Neural cell (in vitro differentiated cells): ENCODE measurements around the gene FBXW8. TPM values are rescaled to one million over a fixed set of nuclear protein-coding genes. Genes with fewer than 3 reads are reported as not detected.

ENCODE experiments used
- H2AFZ ChIP-seq: fragments of 200-600, 300-800 bp; sonication (generic), shearing (Covaris generic); 2 replicates; pipeline ENCODE4 v1.6.0; 2014; ENCODE audit warnings: low read depth, mild to moderate bottlenecking, antibody characterized with exemption, low read length, moderate library complexity
- H3F3A ChIP-seq: fragments of 200-600 bp; shearing (Covaris generic); 2 replicates; pipeline ENCODE4 v1.6.1; 2016; ENCODE audit warnings: mild to moderate bottlenecking, moderate library complexity, mixed read lengths, antibody characterized with exemption, low read length; ENCODE audit not compliant: insufficient read depth, poor library complexity, severe bottlenecking
- H3K27ac ChIP-seq: fragments of 200-600, 300-800 bp; sonication (generic), shearing (Covaris generic); 2 replicates; pipeline ENCODE4 v1.5.1; 2014; ENCODE audit warnings: mild to moderate bottlenecking, low read length, moderate library complexity
- H3K27me3 ChIP-seq: fragments of 300-800, 200-600 bp; sonication (generic), shearing (Covaris generic); 2 replicates; pipeline ENCODE4 v1.6.0; 2014; ENCODE audit warnings: mild to moderate bottlenecking, low read depth, low read length, moderate library complexity; ENCODE audit not compliant: insufficient read depth
- H3K36me3 ChIP-seq: fragments of 300-800, 200-600 bp; sonication (generic), shearing (Covaris generic); 2 replicates; pipeline ENCODE4 v1.5.1; 2014; ENCODE audit warnings: mild to moderate bottlenecking, antibody characterized with exemption, low read length, moderate library complexity; ENCODE audit not compliant: insufficient read depth
- H3K4me2 ChIP-seq: fragments of 300-800, 200-600 bp; sonication (generic), shearing (Covaris generic); 2 replicates; pipeline ENCODE4 v1.6.0; 2014; ENCODE audit warnings: mild to moderate bottlenecking, low read length
- H3K4me3 ChIP-seq: fragments of 300-800, 200-600 bp; sonication (generic), shearing (Covaris generic); 2 replicates; pipeline ENCODE4 v1.5.1; 2014; ENCODE audit warnings: mild to moderate bottlenecking, low read length, moderate library complexity
- H3K79me2 ChIP-seq: fragments of 200-600 bp; shearing (Covaris generic); replicated peaks from 2 replicates; pipeline ENCODE4 v1.6.0; 2014; ENCODE audit warnings: mild to moderate bottlenecking, low read length, moderate library complexity; ENCODE audit not compliant: insufficient read depth
- H3K9ac ChIP-seq: fragments of 300-800, 200-600 bp; sonication (generic), shearing (Covaris generic); 2 replicates; pipeline ENCODE4 v1.6.1; 2016; ENCODE audit warnings: mild to moderate bottlenecking, low read length, mixed read lengths
- H3K9me2 ChIP-seq: fragments of 200-600 bp; shearing (Covaris generic); 2 replicates; pipeline ENCODE4 v1.6.1; 2016; ENCODE audit warnings: mild to moderate bottlenecking, low read length, mixed read lengths; ENCODE audit not compliant: insufficient read depth
- H3K9me3 ChIP-seq: fragments of 200-600, 300-800 bp; sonication (generic), shearing (Covaris generic); 2 replicates; pipeline ENCODE4 v1.6.1; 2016; ENCODE audit warnings: mild to moderate bottlenecking, mixed run types, low read length, moderate library complexity, mixed read lengths
- H4K20me1 ChIP-seq: fragments of 200-600 bp; shearing (Covaris generic); 2 replicates; pipeline ENCODE4 v1.6.1; 2016; ENCODE audit warnings: mild to moderate bottlenecking, mixed run types; ENCODE audit not compliant: insufficient read depth
- EP300 ChIP-seq: fragments of 450-650 bp; conservative IDR thresholded peaks from 2 replicates; pipeline ENCODE4 v1.6.1; 2014; ENCODE audit warnings: antibody characterized with exemption, mild to moderate bottlenecking, moderate library complexity; ENCODE audit not compliant: poor library complexity, severe bottlenecking
- EZH2 ChIP-seq: fragments of 200-600, 300-800 bp; shearing (Covaris generic), sonication (generic); IDR thresholded peaks from 2 replicates; pipeline ENCODE4 v1.6.1; 2014; ENCODE audit warnings: antibody characterized with exemption, low read length, borderline replicate concordance, mild to moderate bottlenecking; ENCODE audit not compliant: insufficient read depth, poor library complexity, severe bottlenecking
- MXI1 ChIP-seq: fragments of 450-650 bp; conservative IDR thresholded peaks from 2 replicates; pipeline ENCODE4 v1.6.1; 2014; ENCODE audit warnings: antibody characterized with exemption, mild to moderate bottlenecking; ENCODE audit not compliant: poor library complexity, severe bottlenecking
- POLR2AphosphoS5 ChIP-seq: IDR thresholded peaks from 2 replicates; pipeline ENCODE4 v1.6.1; 2012
- RAD21 ChIP-seq: fragments of 450-650 bp; conservative IDR thresholded peaks from 2 replicates; pipeline ENCODE4 v1.6.1; 2014; ENCODE audit warnings: antibody characterized with exemption, mild to moderate bottlenecking, moderate library complexity
- SMC3 ChIP-seq: fragments of 450-650 bp; conservative IDR thresholded peaks from 2 replicates; pipeline ENCODE4 v1.6.1; 2014; ENCODE audit warnings: antibody characterized with exemption, mild to moderate bottlenecking, moderate library complexity; ENCODE audit not compliant: poor library complexity
- TAF1 ChIP-seq: IDR thresholded peaks from 2 replicates; pipeline ENCODE4 v1.6.1; 2012; ENCODE audit warnings: low read depth
- polyA minus RNA-seq: library from RNA; depleted of rRNA, polyadenylated mRNA; stranded (reverse); fragments of >200 nt; gene quantifications from 2 replicates; pipeline ENCODE4 v1.2.3, GENCODE V29; 2014
- polyA plus RNA-seq: library from polyadenylated mRNA; depleted of rRNA; stranded (reverse); fragments of >200 nt; gene quantifications from 2 replicates; pipeline ENCODE4 v1.2.3, GENCODE V29; 2014
- TF ChIP-seq, protein P1 (sequence below): fragments of 450-650 bp; IDR thresholded peaks from 2 replicates; pipeline ENCODE4 v1.5.1; 2014; ENCODE audit warnings: antibody characterized with exemption, mild to moderate bottlenecking, moderate library complexity; ENCODE audit not compliant: poor library complexity, severe bottlenecking
- TF ChIP-seq, protein P2 (sequence below): IDR thresholded peaks from 2 replicates; pipeline ENCODE4 v1.6.1; 2012; ENCODE audit warnings: borderline replicate concordance

Gene FBXW8, protein sequence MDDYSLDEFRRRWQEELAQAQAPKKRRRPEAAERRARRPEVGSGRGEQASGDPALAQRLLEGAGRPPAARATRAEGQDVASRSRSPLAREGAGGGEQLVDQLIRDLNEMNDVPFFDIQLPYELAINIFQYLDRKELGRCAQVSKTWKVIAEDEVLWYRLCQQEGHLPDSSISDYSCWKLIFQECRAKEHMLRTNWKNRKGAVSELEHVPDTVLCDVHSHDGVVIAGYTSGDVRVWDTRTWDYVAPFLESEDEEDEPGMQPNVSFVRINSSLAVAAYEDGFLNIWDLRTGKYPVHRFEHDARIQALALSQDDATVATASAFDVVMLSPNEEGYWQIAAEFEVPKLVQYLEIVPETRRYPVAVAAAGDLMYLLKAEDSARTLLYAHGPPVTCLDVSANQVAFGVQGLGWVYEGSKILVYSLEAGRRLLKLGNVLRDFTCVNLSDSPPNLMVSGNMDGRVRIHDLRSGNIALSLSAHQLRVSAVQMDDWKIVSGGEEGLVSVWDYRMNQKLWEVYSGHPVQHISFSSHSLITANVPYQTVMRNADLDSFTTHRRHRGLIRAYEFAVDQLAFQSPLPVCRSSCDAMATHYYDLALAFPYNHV
- polyA plus RNA-seq (4.9 and 5.6 TPM in 2 replicates), polyA minus RNA-seq (13.3 and 15.3 TPM in 2 replicates)

DNA sequence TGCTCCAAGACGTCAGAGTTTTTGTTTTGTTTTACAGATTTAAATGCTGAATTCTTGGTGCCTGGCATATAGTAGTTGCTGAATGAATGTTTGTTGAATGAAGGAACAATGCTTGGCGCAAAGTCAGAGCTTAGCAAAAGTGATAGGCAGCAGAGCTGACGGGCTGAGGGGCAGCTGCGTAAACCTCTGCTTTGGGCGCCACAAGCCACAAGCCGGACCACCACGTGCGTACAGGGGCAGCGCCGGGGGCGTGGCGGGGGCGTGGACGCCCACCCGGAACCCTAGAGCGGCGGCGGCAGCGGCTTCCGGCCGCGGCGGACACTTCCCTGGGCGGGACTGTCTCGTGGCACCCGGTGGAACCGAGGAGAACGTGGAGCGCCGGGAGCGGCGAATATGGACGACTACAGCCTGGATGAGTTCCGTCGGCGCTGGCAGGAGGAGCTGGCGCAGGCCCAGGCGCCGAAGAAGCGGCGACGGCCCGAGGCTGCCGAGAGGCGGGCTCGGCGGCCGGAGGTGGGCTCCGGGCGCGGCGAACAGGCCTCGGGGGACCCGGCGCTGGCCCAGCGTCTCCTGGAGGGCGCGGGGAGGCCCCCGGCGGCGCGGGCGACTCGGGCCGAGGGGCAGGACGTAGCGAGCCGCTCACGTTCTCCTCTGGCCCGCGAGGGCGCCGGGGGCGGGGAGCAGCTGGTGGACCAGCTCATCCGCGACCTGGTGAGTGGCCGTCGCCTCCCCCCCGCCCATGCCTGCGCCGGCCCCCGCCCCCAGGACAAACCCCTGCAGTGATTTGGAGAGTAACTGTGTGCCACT lies at the start of gene FBXW8:
Gene FBXW8 (plus strand): TSS at position 306 of the 807 bp plus-strand sequence. CDS start 88 bp downstream, at position 394.
- Histone ChIP-seq H3K27ac (peak within 1 kb of the TSS; percentile 8), H3F3A (peaks cover 3% of the 10 kb centered on the region), H3K36me3 (no peaks in the 10 kb centered on the region), H3K27me3 (no peaks in the 10 kb centered on the region), H3K4me2 (peak within 1 kb of the TSS; percentile 85), H2AFZ (peak within 1 kb of the TSS; percentile 56), H4K20me1 (no peaks in the 10 kb centered on the region), H3K9me3 (no peaks in the 10 kb centered on the region), H3K4me3 (peak within 1 kb of the TSS; percentile 90), H3K9me2 (no peaks in the 10 kb centered on the region), H3K9ac (peak within 1 kb of the TSS; percentile 67), H3K79me2 (peaks cover 6% of the 10 kb centered on the region)
- TF ChIP-seq SMC3 (peak; percentile 49), RAD21 (peak; percentile 35), EP300 (peak; percentile 28), EZH2 (no peak), TAF1 (no peak), POLR2AphosphoS5 (peak; percentile 63), MXI1 (peak; percentile 97)
- TF ChIP-seq, protein P1, sequence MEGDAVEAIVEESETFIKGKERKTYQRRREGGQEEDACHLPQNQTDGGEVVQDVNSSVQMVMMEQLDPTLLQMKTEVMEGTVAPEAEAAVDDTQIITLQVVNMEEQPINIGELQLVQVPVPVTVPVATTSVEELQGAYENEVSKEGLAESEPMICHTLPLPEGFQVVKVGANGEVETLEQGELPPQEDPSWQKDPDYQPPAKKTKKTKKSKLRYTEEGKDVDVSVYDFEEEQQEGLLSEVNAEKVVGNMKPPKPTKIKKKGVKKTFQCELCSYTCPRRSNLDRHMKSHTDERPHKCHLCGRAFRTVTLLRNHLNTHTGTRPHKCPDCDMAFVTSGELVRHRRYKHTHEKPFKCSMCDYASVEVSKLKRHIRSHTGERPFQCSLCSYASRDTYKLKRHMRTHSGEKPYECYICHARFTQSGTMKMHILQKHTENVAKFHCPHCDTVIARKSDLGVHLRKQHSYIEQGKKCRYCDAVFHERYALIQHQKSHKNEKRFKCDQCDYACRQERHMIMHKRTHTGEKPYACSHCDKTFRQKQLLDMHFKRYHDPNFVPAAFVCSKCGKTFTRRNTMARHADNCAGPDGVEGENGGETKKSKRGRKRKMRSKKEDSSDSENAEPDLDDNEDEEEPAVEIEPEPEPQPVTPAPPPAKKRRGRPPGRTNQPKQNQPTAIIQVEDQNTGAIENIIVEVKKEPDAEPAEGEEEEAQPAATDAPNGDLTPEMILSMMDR: no peak
- TF ChIP-seq, protein P2, sequence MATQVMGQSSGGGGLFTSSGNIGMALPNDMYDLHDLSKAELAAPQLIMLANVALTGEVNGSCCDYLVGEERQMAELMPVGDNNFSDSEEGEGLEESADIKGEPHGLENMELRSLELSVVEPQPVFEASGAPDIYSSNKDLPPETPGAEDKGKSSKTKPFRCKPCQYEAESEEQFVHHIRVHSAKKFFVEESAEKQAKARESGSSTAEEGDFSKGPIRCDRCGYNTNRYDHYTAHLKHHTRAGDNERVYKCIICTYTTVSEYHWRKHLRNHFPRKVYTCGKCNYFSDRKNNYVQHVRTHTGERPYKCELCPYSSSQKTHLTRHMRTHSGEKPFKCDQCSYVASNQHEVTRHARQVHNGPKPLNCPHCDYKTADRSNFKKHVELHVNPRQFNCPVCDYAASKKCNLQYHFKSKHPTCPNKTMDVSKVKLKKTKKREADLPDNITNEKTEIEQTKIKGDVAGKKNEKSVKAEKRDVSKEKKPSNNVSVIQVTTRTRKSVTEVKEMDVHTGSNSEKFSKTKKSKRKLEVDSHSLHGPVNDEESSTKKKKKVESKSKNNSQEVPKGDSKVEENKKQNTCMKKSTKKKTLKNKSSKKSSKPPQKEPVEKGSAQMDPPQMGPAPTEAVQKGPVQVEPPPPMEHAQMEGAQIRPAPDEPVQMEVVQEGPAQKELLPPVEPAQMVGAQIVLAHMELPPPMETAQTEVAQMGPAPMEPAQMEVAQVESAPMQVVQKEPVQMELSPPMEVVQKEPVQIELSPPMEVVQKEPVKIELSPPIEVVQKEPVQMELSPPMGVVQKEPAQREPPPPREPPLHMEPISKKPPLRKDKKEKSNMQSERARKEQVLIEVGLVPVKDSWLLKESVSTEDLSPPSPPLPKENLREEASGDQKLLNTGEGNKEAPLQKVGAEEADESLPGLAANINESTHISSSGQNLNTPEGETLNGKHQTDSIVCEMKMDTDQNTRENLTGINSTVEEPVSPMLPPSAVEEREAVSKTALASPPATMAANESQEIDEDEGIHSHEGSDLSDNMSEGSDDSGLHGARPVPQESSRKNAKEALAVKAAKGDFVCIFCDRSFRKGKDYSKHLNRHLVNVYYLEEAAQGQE: no peak

DNA sequence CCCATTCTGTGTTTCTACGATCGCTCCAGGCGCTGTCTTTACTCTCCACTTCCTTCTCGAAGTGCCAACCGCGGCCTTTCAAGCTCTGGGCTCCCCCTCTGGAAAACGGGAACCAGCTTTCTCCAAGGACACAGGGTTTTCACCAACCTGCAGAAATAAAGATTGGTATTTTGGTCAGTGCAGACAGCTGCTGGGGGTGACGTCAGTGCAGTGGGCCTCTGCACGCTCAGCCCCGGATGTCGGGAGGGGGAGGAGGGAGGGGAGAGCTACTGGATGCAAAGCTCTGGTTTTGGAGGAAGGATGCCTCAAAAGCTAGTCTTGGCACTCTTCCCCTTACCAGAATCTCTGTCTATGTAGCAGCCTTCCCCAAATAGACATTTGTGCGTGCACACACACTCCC lies 49.4 kb upstream of the FBXW8 start:
- H3K4me2 ChIP-seq: no peak overlapping the region
- no peaks in the 10 kb centered on the region for H3K27me3 ChIP-seq
- no peaks in the 10 kb centered on the region for H3K36me3 ChIP-seq
- H3K9me3 ChIP-seq: no peaks in the 10 kb centered on the region
- H3K4me3 ChIP-seq: no peak overlapping the region
- H3F3A ChIP-seq: no peaks in the 10 kb centered on the region
- no peak overlapping the region for H3K9ac ChIP-seq
- no peaks in the 10 kb centered on the region for H4K20me1 ChIP-seq
- no peaks in the 10 kb centered on the region for H3K79me2 ChIP-seq
- TF ChIP-seq, protein P2: no peak
- TF ChIP-seq EZH2 (no peak), EP300 (no peak), TAF1 (no peak), MXI1 (no peak), POLR2AphosphoS5 (no peak), SMC3 (no peak), RAD21 (no peak)
- TF ChIP-seq, protein P1: no peak
- H3K9me2 ChIP-seq: no peaks in the 10 kb centered on the region
- no peak overlapping the region for H3K27ac ChIP-seq
- no peak overlapping the region for H2AFZ ChIP-seq
